Dendritic cell treated with granulocyte-macrophage colony-stimulating factor and Interleukin-4, amounts not matched to agents 40 ng/mL and 50 ng/mL, for 4 days (primary cell): ENCODE data around the gene AMFR.

Experiments used
- H3K27ac Mint-ChIP-seq: one replicate; pipeline ENCODE4 v1.8.0; 2022; ENCODE audit warnings: mild to moderate bottlenecking, mixed read lengths
- H3K27me3 Mint-ChIP-seq: one replicate; pipeline ENCODE4 v1.8.0; 2022; ENCODE audit warnings: mild to moderate bottlenecking, mixed read lengths
- H3K36me3 Mint-ChIP-seq: one replicate; pipeline ENCODE4 v1.8.0; 2022; ENCODE audit warnings: low read depth, mixed read lengths
- H3K4me1 Mint-ChIP-seq: one replicate; pipeline ENCODE4 v1.8.0; 2022; ENCODE audit warnings: low read depth, mixed read lengths
- H3K4me3 Mint-ChIP-seq: one replicate; pipeline ENCODE4 v1.8.0; 2022; ENCODE audit warnings: mild to moderate bottlenecking, moderate library complexity, mixed read lengths
- H3K9me3 Mint-ChIP-seq: one replicate; pipeline ENCODE4 v1.8.0; 2022; ENCODE audit warnings: mixed read lengths
- intact Hi-C: fragments of 100-400 bp; cut with micrococcal nuclease; formaldehyde crosslinking; loops from one replicate; pipeline ENCODE4 v1.15.0; 2022

Gene AMFR

DNA sequence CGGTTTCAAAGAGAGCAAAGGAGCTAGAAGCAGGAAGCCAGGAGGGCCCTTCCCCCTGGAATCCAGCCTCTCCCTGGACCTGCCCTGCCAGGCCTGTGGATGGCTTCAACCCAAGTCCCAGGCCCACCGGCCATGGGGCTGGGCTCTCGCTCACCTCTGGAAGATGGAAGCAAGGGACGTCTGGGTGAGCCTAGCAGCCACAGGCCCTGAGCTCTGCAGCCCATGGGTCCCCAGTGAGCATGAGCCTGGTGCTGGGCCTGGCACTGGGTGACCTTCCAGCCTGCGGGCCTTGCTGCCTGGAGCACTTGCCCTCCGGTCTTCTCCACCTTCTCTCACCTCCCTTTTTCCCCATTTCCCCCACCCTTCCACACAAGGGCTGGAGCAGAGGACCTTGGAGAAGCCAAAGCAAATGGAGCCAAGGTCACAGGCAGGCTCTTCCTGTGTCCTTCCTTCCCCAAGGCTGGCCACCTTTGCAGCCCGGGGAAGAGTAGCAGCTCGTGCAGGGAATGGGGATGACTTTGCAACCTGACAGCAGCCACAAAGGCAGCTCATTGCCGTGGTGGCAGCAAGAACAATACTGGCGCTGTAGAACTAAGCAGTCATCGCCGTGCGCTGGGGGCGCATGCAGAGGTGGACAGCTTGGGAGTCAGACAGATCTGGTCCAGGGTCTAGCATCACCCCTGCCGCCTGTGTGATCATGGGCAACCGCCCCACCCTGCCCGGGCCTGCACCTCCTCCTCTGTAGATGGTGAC is 86.6 kb downstream of the AMFR start:
- Mint-ChIP-seq H3K9me3 (no peaks in the 10 kb centered on the region), H3K4me1 (no peaks in the 10 kb centered on the region), H3K4me3 (no peak overlapping the region), H3K27me3 (no peaks in the 10 kb centered on the region), H3K36me3 (no peaks in the 10 kb centered on the region), H3K27ac (no peak overlapping the region)
- intact Hi-C loops: no loop called here

- no peaks in the 10 kb centered on the region for H3K36me3 Mint-ChIP-seq
- H3K27ac Mint-ChIP-seq: no peak overlapping the region
- no peaks in the 10 kb centered on the region for H3K4me1 Mint-ChIP-seq
- intact Hi-C loops: no loop called here
- no peak overlapping the region for H3K4me3 Mint-ChIP-seq
- H3K27me3 Mint-ChIP-seq: no peaks in the 10 kb centered on the region
- H3K9me3 Mint-ChIP-seq: no peaks in the 10 kb centered on the region
Observed at GRCh38 chr16:56337858-56338325, 87.5 kb downstream of the AMFR start.

DNA sequence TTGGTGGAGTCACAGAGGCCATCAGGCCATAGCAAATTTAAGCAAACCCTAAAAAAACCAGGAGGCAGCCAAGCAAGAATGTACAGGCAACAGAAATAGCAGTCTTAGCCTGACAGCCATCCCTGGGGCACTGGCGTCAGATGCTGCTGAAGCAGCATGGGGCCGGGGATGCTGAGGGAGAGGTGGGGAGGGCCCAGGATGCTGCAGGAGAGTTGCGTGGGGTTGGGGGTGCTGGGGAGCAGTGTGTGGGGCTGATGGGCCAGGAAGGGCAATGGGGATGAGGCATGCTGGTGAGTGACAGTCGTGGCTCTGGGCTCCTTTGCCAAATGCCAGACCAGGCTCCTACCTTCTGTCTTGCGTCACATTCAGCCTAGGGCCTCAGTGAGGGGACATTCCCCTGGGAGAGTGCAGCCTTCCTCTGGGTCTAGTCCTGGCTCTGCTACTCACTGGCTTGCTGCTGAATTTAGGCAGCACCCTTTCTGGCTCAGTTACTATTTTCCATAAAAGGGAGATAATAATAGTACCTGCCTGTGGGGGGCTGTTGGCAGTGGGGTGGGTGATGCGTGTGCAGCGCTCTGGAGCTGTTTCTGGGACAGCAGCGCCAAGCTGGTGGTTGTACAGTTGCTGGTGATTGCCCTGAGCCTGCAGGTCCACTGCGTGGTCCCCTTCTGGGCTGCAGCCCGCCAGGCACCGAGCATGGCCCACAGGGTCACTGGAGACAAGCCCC is 88.1 kb downstream of the AMFR start:
- Mint-ChIP-seq H3K27ac (no peak overlapping the region), H3K4me1 (no peaks in the 10 kb centered on the region), H3K27me3 (peaks cover 2% of the 10 kb centered on the region), H3K9me3 (no peaks in the 10 kb centered on the region), H3K36me3 (no peaks in the 10 kb centered on the region), H3K4me3 (no peak overlapping the region)
- intact Hi-C loops: no loop called here

DNA sequence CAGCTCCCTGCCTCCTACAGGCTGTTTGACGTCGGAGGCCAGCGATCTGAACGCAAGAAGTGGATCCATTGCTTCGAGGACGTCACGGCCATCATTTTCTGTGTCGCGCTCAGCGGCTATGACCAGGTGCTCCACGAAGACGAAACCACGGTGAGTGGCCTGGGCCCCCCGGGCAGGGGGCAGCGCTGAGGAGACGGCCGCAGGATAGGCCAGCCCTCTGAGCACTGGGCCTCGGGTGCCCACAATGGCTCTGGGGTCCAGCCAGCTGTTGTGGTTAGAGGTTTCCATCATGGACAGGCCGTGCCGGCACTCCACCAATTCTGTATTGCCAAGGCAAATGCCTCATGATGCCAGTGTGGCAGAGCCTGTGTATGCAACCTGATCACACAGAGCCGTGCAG is 88.6 kb downstream of the AMFR start:
- intact Hi-C loops: no loop called here
- H3K27me3 Mint-ChIP-seq: peaks cover 3% of the 10 kb centered on the region

GRCh38 chr16:56336071-56336688 is 89.2 kb downstream of the AMFR start:
- Mint-ChIP-seq H3K27ac (no peak overlapping the region), H3K4me1 (no peaks in the 10 kb centered on the region), H3K36me3 (no peaks in the 10 kb centered on the region), H3K9me3 (no peaks in the 10 kb centered on the region), H3K4me3 (no peak overlapping the region), H3K27me3 (peaks cover 3% of the 10 kb centered on the region)
- intact Hi-C loops: no loop called here

More for the DNA sequence above, 88.6 kb downstream of the AMFR start:
- Mint-ChIP-seq H3K4me3 (no peak overlapping the region), H3K9me3 (no peaks in the 10 kb centered on the region), H3K4me1 (no peaks in the 10 kb centered on the region), H3K36me3 (no peaks in the 10 kb centered on the region), H3K27ac (no peak overlapping the region)

GRCh38 chr16:56334761-56335160 is 90.6 kb downstream of the AMFR start:
- no peaks in the 10 kb centered on the region for H3K36me3 Mint-ChIP-seq
- peaks cover 3% of the 10 kb centered on the region for H3K27me3 Mint-ChIP-seq
- intact Hi-C loops: no loop called here

GRCh38 chr16:56332464-56333079 is 92.8 kb downstream of the AMFR start:
- Mint-ChIP-seq H3K9me3 (no peaks in the 10 kb centered on the region), H3K27ac (no peak overlapping the region), H3K36me3 (no peaks in the 10 kb centered on the region), H3K27me3 (peaks cover 3% of the 10 kb centered on the region), H3K4me3 (no peak overlapping the region), H3K4me1 (no peaks in the 10 kb centered on the region)
- intact Hi-C loops: no loop called here

More at GRCh38 chr16:56334761-56335160, 90.6 kb downstream of the AMFR start:
- no peaks in the 10 kb centered on the region for H3K4me1 Mint-ChIP-seq
- no peak overlapping the region for H3K27ac Mint-ChIP-seq
- H3K4me3 Mint-ChIP-seq: no peak overlapping the region
- H3K9me3 Mint-ChIP-seq: no peaks in the 10 kb centered on the region

DNA sequence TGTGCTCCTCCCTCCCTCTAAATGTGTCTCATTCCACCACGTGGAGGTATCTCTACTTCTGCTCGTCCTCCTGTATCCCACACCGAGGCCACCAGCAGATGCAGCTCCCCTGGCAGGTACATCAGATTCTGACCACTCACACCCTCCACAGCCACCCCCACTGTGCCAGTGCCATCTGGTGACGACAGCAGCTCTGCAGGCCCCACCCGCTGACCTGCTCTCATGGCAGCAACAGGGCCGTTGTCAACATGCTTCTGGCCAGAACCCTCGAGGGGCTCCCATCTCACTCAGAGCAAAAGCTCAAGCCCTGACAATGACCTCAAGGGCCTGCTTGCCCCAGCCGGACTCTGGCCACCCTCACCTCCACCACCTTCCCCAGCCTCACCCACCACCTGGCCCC is 93.4 kb downstream of the AMFR start:
- no peaks in the 10 kb centered on the region for H3K9me3 Mint-ChIP-seq
- H3K36me3 Mint-ChIP-seq: no peaks in the 10 kb centered on the region
- H3K27ac Mint-ChIP-seq: no peak overlapping the region
- H3K4me3 Mint-ChIP-seq: no peak overlapping the region
- peaks cover 3% of the 10 kb centered on the region for H3K27me3 Mint-ChIP-seq
- intact Hi-C loops: no loop called here
- no peaks in the 10 kb centered on the region for H3K4me1 Mint-ChIP-seq

DNA sequence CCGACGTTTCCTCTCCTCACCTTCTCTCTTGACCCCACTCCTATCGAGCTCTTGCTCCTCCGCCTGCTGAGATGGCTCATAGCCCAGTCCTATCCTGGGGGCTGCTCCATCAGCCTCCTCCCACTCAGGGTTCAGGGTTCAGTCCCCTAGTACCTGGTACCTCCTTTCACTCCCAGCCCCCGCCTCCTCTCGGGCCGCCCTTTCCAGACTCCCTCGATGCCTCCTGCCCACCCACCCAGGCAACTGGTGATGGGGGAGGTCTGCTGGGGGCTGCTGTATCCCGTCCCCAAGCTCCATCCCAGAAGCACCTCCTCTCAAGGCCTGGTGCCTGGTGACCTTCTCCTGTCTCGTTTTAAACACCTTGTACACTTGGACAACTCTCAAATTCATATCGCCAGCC is 93.9 kb downstream of the AMFR start:
- Mint-ChIP-seq H3K9me3 (no peaks in the 10 kb centered on the region), H3K36me3 (no peaks in the 10 kb centered on the region), H3K4me1 (no peaks in the 10 kb centered on the region), H3K4me3 (no peak overlapping the region), H3K27ac (no peak overlapping the region), H3K27me3 (peaks cover 3% of the 10 kb centered on the region)
- intact Hi-C loops: no loop called here

- no peaks in the 10 kb centered on the region for H3K36me3 Mint-ChIP-seq
- peaks cover 3% of the 10 kb centered on the region for H3K27me3 Mint-ChIP-seq
- H3K4me3 Mint-ChIP-seq: no peak overlapping the region
- H3K4me1 Mint-ChIP-seq: no peaks in the 10 kb centered on the region
- intact Hi-C loops: no loop called here
- no peaks in the 10 kb centered on the region for H3K9me3 Mint-ChIP-seq
- H3K27ac Mint-ChIP-seq: no peak overlapping the region
Observed at GRCh38 chr16:56330476-56330875, 94.9 kb downstream of the AMFR start.

DNA sequence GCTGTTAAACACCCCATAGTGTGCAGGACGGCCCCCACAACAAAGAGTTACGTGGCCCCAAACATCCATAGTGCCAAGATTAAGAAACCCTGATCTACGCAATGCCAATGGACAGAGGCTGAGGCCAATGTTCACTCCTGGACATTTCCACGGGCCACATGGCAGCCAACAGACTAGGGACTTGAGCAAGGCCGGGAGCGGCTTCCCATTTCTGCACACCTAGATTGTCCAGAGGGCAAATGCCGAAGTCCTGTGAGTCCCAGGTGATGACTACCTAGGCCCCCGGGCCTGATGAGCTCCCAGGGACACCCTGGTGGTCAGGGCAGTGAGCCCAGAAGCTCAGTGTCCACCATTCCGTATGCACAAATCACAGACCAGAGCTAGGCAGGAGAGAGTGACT is 95.5 kb downstream of the AMFR start:
- Mint-ChIP-seq H3K4me3 (no peak overlapping the region), H3K9me3 (no peaks in the 10 kb centered on the region), H3K27ac (no peak overlapping the region), H3K36me3 (no peaks in the 10 kb centered on the region), H3K27me3 (peaks cover 3% of the 10 kb centered on the region), H3K4me1 (no peaks in the 10 kb centered on the region)
- intact Hi-C loops: no loop called here

GRCh38 chr16:56328276-56329022 is 96.9 kb downstream of the AMFR start:
- Mint-ChIP-seq H3K27ac (no peak overlapping the region), H3K9me3 (no peaks in the 10 kb centered on the region), H3K36me3 (no peaks in the 10 kb centered on the region), H3K4me3 (no peak overlapping the region), H3K27me3 (peaks cover 3% of the 10 kb centered on the region), H3K4me1 (no peaks in the 10 kb centered on the region)
- intact Hi-C loops: no loop called here

- Mint-ChIP-seq H3K27ac (no peak overlapping the region), H3K4me1 (no peaks in the 10 kb centered on the region), H3K27me3 (peaks cover 3% of the 10 kb centered on the region)
Observed at GRCh38 chr16:56327929-56328258, 97.5 kb downstream of the AMFR start.

More at GRCh38 chr16:56327929-56328258, 97.5 kb downstream of the AMFR start:
- no peak overlapping the region for H3K4me3 Mint-ChIP-seq
- no peaks in the 10 kb centered on the region for H3K36me3 Mint-ChIP-seq
- no peaks in the 10 kb centered on the region for H3K9me3 Mint-ChIP-seq
- intact Hi-C loops: no loop called here
